GM19240 (cell line): ENCODE data around the gene GAS7.

Experiments used
- DNase-seq: peaks from one replicate; pipeline ENCODE4 v3.0.0; 2011; ENCODE audit warnings: low spot score; ENCODE audit not compliant: insufficient read length

GAS7 gene

DNA sequence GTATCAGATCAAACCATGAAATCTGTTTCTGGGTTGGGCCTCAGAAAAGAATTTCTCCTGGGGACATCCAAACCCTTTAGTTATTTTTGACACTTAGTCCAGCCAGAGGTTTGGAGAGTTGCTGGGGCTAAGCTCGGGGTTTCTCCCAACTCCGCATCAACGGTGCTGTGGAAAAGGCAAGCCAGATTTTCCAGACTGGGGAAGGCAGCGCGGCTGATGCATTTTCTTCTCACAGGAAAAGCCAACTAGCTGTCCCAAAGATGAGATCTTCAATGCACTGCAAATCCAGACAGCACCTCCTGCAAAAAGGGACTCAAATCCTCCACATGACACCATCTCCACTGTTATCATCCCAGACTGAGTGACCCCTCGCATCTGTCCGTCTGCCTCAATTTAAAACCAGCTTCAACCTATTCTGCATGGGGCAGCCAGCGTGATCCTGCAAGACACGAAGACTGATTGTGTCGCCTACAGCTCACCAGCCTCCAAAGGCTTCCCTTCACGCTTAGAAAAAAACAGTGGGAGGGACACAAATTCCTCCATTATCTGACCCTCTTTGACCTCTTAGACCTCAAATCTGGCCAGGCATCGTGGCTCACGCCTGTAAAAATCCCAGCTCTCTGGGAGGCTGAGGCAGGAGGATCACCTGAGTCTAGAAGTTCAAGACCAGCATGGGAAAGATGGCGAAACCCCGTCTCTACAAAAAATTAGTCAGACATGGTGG is 62.0 kb downstream of the GAS7 start:
- no peak for DNase-seq

DNA sequence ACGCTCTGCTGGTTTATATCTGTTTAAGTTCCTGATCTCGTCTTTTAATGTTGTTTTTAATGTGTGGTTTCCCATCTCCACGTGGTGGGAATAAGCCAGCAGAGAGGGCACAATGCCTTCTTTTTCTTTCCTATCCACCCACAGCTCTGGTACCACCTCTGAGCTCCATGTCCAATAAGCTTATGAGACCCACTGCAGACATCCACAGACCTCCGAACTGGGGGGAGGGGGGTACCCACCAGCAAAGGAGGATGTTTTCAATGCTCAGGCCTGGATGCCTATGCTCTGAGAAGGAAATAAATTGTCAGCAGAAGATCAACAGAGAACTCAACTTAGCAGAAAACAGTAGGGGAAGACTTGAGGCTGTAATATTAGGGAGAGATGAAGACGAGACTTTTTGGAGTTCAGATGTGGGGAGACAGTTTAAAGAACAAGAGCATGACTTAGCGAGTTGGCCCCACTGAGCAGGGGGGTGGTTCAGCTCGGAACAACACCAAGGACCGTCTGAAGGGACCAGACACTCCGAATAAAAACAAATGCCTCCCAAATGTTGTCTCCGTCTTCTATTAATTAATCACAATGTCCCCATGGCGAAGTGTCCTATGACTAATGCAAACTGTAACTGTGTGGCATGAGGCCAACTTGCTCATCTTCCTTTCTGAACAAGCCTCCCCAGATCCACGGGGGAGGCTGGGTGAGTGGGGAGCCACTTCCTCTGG is 62.7 kb downstream of the GAS7 start:
- DNase-seq: no peak

DNA sequence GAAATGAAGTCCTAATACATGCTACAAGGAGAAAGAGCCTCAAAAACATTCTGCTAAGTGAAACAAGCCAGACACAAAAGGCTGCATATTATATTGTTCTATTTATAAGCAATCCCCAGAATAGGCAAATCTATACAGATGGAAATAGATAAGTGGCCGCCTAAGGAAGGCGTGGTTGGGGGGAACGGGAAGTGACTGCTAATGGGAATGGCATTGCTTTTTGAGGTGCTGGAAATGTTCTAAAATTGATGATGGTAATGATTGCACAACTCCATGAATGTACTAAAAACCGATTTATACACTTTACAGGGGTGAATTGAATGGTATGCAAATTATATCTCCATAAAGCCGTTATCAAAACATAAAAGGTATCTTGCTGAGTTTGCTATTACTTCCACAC is 67.7 kb downstream of the GAS7 start:
- no peak for DNase-seq

DNA sequence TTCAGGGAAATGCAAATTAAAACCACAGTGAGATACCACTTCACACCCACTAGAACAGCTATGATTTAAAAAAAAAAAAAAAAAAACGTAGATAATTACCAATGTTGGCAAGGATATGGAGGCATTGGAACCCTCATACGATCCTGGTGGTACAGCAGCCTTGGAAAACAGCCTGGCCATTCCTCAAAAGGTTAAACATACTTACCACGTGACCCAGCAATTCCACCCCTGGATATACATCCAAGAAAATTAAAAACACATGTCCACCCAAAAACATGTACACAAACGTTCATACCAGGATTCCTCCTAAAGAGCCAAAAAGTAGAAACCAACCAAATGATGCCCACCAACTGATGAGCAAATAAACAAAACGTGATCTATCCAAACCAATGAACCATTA is 68.1 kb downstream of the GAS7 start:
- no peak for DNase-seq

DNA sequence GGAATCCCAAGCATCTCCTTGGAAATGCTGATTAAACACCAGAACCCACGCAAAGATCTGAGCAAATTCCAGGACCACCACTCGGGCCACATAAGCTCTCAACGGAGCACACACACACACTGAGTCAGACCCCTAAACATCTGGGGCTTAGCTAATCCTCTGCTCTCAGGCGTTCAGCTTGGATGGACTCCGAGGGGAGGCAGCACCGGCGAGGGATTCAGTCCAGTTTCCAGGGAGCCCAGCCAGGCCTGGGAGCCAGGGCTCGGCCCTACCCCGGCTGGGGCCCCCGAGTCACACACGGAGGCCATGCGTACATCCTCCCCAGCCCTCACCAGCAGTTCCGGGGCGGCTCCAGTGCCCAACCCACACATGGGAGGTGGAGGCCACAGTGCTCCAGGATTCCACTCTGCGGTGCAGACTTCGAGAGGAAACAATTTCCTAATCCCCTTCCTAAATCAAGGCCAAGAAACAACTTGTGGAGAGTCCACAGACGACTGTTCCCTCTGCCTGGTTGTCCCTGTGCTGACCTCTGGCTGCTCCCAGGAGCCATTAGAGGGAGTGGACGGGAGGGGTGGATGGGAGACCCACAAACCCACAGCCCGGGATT is 70.5 kb downstream of the GAS7 start:
- no peak for DNase-seq

DNA sequence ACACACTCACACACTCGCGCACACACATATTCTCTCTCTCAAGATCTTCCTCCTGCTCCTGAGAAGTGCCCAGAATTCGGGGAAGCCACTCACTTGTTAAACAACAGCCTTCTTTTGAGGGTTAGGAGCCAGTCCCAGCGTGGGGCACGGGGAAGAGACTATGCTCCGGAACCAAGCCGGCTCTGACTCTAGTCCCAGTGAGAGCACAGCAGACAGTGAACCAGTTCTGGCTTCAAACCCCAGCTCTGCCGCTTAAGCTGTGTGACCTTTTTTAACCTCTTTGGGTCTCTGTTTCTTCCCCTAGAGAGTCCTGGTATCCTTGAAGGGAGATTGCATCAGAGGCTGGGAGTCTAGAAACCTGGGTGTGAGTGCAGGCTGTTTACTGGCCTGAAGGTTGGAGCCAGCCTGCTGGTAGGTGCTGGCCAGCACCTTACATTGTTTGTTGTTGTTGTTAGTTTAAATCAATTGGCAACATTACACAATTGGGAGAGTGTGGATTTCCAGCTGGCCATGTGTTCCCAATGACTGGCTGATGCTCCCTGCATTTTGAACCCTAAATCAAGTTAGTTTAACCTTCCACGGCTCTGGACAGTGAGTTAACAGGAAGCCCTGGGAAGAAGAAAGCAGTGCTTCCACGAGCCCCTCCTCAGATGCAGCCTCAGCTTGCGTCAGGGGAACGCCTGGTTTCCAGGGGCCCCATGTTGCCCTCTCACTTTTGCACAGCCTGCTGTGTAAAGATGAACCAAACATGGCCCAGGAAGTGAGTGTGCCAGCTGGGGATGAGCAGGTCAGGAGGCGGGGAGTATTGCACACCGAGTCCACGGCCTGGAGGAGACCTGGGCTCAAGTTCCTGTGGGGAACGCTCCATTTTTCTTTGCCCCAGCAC is 71.5 kb downstream of the GAS7 start:
- no peak for DNase-seq

DNA sequence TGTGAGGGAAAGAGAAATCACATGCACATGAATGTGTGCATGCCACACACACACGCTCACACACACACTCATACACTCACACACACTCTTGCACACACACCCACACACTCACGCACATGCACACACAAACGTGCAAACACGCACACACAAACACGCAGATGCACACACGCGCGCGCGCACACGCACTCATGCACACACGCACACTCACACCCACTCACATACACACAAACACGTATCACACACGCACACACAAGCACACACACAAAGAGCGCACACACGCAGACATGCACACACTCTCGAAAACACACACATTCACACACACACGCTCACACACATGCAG is 72.2 kb downstream of the GAS7 start:
- DNase-seq: no peak

DNA sequence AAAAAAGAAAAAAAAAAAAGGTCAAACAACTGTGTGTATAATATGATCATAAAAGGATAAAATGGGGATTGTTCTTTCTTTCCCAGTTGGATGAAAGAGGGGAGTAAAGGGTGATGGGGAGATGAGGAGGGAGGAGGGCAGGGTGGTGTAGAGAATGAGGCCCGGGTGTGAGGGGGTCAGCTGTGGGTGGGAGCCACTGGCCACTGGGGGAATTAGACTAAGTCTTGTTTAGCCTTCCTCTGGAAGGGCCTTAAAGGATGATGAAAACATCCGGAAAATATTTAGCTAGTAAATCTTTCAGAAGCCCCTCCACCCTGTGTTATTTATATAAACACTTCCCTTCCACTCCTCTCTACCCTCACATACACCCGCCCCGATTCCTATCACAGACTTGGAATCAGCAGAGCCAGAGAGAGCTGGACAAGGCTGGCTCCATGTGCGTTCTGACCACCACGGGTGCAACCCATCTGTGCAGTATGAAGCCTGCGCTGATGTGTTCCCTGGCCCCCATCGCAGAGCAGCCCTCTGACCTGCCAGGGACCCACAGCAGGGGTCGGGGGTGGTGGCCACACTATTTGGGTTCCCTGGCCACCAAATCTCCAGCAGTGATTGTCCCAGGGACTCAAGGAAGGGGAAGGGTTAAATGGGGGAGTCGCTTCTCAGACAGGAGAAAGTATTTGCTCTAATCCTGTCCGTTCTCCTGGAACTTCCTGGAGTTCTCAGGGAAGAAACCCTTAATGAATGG is 72.7 kb downstream of the GAS7 start:
- no peak for DNase-seq

DNA sequence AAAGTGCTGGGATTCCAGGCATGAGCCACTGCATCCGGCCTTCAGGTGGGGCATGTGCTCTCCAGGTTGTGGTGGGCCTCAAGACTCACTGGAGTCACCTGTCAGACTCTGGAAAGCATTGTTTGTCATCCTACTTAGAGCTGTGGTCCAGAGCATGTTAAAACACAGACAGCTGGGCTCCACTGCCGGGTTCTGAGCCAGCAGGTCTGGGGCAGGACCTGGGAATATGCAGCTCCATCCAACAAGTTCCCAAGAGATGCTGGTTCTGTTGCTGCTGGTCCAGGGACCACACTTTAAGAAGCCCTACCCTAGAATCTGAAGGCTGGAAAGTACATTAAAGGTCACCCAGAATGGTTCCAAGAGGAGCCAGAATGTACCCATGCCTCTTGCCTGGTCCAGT is 75.3 kb downstream of the GAS7 start:
- no peak for DNase-seq

DNA sequence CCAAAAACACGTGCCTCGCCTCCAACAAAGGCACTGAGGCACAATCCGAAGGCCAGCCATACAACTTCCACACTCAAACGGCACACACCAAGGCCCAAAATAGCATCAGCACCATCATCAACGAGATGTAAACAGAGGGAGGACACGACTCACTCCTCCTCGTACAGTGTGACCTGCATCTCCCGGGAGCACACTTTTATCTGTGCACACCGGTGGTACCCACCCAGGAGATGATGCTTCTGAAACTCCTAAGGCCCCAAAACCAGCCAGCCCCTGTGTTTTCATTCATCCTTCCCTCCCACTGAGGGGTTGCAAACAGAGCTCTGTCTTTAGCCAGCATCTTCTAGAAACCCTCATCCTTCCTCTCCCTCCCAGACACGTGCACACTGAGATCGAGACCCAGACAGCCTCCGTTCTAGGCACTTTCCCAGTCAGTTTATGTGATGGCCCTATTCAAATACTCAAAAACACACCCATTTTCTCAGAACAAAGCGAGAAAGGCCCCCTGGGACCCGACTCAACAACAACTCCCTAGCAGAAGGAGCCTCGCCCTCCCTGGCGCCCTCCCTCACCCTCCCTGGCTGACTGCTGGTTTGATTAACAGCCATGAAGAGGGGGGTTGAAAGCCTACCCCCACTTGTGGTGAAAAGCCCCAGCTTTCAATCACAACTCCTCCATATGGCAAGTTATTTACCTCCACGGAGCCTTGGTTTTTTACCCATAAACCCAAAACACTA is 76.3 kb downstream of the GAS7 start:
- no peak for DNase-seq

DNA sequence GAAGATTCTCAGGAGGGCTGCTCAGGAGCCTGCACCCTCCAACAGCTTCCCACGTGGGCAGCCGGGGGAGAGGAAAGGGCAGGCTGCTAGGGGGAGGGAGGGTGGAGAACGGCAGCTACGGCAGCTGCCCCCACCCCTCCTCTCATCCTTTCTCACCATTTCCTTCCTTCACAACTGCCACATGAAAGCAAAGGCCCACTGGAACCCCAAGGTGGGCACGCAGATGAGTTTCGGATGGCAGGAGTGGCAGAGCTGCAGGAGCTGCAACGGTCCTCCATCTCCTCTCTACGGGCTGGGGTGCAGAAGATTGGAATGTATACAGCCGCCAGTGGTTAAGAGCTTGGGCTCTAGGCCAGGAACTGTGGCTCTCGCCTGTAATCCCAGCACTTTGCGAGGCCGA is 77.7 kb downstream of the GAS7 start:
- no peak for DNase-seq

DNA sequence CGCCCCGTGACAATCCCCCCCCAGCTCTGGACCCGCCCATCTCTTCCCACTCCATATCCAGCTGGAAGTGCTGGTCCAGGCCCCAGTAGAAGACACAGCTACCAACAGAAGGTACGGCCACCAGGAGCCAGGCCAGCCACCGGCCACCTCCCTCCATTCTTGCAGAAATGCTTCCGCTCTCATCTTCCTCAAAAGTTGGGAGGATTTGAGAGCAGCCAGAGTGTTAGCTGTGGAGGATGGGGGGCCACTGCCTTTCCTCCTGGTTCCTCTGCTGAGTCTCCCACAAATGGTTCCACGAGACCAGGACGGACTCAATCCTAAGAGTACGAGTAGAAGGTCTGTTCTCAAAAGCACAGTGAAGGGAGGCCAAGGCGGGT is 78.3 kb downstream of the GAS7 start:
- DNase-seq: no peak

DNA sequence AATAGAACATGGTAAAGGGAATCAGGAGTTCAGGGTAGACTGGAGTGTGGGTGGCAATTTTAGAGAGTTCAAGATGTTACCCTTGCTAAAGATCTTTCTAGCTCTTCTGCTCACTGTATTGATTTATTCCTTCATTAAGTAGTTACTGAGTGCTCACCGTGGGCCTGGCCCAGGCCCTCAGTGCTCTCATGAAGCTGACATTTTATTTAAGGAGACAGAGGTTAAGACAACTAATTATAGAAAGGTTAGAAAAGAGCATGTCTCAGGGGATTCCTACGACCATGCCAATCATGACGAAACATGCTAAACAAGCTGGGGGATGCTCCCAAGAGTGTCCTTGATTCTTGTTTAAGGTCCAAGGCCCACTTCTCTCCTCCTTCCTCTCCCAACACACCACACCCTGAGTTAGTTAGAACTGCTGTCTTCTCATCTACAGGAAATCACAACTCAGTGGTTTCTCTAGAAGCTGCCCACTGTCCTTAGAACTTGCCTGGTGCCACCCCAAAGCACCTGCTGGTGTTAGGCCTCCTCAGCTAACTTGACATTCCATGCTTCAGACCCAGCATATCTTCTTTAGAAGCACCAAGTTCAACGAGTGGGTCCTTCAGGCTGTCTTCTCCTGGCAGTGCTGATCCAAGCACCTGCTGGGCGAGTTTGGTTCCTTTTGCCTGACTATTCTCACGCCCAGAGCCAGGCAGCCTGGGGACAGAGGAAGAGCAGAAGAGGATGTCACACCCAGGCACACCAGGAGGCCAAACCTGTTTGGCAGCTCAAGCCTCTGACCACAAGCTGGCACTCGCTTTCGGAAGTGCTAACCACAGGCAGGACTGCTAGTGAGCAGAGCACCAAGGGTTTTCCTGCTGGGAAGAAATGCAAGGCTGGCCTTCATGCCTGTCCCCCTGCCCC is 79.0 kb downstream of the GAS7 start:
- no peak for DNase-seq

DNA sequence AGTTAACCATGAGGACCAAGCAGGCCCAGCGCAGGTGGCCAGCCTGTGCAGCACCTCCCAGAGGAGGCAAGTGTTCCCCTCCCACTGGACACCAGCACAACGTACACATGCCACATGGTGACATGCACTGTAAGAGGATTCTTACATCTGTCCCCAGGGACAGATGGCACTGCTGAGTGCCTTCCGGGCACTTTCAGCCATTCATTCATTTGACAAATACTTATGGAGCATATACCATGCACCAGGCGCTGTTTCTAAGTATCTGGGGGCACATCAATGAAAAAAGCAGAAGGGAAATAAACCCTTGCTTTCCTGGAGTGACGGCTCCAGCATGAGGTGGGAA is 79.6 kb downstream of the GAS7 start:
- no peak for DNase-seq

DNA sequence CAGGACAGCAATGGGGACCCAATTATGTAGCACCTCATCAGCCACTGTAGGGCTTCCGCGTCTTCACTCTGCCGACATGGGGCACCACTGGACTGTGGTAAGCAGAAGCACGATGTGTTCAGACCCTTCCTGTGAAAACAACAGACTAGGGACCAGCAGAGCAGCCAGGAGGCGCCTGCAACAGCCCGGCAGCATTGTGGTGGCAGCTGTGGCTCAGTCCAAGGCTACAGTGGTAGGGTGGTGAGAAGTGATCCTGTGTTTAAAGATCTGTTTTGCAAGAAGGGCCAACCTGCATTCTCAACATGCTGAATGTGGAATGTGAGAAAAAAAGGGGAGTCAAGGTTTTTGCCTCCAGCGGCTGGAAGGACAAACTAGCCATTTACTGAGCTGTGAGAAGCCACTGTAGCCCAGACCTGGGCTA is 80.8 kb downstream of the GAS7 start:
- no peak for DNase-seq

DNA sequence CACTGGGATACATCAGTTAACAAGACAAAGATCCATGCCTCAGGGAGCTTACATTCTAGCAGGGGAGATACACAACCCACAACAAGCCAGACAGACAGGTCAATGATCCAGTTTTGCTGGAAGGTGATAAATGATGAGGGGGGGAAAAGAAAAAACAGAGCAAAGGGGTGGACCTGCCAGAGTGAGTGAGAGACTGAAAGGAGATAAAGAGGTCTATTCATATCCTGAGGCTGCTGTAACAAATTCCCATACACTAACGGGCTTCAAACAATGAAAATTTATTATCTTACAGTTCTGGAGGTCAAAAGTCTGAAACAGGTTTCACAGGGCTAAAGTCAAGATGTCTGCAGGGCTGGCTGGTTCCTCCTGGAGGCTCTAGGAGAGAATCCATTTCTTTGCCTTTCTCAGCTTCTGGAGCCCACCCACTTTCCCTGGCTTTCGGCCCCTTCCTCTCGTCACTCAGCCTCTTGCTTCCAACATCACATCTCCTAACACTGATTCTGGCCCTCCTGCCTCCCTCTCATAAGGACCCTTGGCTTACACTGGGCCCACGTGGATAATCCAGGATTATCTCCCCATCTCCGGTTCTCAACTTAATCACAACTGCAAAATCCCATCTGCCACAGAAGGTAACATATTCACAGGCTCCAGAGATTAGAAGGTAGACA is 81.5 kb downstream of the GAS7 start:
- no peak for DNase-seq

DNA sequence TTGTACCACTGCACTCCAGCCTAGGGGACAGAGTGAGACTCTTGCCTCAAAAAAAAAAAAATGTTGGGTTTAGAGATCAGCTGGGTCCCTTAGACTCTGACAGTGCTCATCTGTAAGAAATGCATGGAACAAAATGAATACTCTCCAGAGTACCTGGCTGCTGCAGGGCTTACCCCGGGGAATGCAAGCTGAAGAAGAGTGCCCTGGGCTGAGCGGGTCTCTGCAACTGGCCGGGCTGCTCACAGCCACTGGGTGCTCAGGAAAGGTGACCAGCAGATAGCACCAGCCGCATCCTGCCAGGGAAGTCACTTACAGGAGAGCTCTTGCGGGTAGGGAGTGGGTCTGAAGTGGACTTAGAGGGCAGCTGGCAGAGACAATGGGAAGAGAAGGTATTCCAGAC is 82.1 kb downstream of the GAS7 start:
- no peak for DNase-seq

DNA sequence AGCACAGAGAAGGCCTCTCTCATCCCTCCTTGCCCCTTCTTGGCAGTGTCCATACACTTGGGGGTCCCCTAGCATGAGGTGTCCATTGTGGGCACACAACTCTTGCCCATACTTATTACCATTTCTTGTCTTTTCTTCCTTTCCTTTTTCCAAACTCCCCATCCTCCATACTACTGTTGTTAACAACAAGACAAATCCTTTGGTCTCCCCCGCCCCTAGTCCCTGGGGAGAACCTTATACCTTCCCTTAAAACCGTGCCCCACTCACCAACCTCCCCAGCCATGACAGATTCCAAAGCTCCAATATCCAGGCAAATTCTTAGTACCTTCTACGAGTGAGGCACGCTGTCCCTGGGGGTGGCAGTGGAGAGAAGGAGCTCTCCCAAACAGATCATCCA is 82.9 kb downstream of the GAS7 start:
- no peak for DNase-seq

DNA sequence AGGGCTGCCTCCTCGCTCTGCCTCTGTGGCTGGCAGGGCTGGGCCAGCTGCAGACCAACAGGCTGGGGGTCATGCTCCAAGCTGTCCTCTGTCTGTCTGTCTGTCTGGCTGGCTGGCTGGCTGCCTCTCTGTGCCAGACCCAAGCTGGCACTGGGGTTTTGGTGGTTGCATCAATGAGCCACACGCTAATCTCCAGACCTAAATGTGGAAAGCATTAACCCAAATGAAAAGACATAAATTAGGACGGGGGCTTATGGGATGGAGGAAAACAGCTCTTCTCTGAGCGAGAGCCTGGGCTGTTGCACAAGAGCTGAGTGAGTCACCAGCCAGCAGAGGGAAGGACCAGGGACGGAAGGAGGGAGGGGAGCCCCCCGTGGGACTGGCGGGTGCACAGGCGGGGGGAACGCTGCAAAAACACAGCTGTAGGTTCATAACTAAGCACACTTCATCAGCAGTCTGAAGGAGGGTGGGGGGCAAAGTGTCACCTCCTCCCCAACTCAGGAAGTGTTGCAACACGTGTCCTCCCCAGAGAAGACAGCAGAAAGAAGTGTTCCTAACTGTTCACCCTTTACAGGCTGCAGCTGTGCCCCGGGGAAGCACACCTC is 83.4 kb downstream of the GAS7 start:
- DNase-seq: no peak
